ENCODE data around the gene RHBDD1. TPM values are rescaled to one million over a fixed set of nuclear protein-coding genes. Genes with fewer than 3 reads are reported as not detected.

Gene RHBDD1
- total RNA-seq, 3 donors from 2014 or later (not counting 1 experiment from before 2014, with no cell fraction given), result 33.7 to 49.7 (median 47.7) TPM

DNA sequence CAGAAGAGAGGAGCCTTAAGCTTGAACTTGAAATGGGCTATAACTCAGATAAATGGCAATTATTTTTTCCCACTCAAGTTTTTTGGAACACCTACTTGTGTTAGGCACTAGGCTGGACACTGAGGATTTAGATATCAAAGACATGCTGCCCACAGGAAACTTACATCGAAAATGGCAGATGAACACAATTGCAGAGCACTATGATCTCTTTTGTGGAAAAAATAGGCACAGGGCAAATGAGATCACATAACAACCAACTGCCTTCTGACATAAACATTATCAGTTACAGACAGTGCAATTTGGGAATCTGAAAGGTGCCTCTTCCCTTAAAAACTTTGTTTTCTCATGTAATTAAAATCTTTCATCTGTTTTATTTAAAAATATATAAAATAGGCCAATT lies 32.4 kb upstream of the RHBDD1 start:
- WGBS (ENCODE audit: insufficient coverage), result 79% methylated on average over 1 of the region's 1 CpG
- Mint-ChIP-seq H3K9me3 (no peaks in the 10 kb centered on the region), H3K27me3 (ENCODE audit: low read depth in 2 of 2) (peaks cover 39 to 62% of the 10 kb centered on the region in 2 donors), H3K4me3 (no peak overlapping the region), H3K36me3 (no peaks in the 10 kb centered on the region), H3K27ac (no peak overlapping the region), H3K4me1 (peaks cover 9 to 19% of the 10 kb centered on the region in 2 donors)
- Histone ChIP-seq H3K4me1 (ENCODE audit: control insufficient read depth, insufficient read depth, low read length) (peaks cover 27% of the 10 kb centered on the region), H3K27me3 (ENCODE audit: control insufficient read depth, insufficient read depth, low read length) (peaks cover 30% of the 10 kb centered on the region), H3K27ac (ENCODE audit: low read length) (no peak overlapping the region), H3K36me3 (ENCODE audit: control insufficient read depth, insufficient read depth, low read length) (no peaks in the 10 kb centered on the region), H3K9me3 (ENCODE audit: control insufficient read depth, insufficient read depth, low read length) (no peaks in the 10 kb centered on the region), H3K4me3 (ENCODE audit: low read length) (no peak overlapping the region)
- TF ChIP-seq, protein P1, sequence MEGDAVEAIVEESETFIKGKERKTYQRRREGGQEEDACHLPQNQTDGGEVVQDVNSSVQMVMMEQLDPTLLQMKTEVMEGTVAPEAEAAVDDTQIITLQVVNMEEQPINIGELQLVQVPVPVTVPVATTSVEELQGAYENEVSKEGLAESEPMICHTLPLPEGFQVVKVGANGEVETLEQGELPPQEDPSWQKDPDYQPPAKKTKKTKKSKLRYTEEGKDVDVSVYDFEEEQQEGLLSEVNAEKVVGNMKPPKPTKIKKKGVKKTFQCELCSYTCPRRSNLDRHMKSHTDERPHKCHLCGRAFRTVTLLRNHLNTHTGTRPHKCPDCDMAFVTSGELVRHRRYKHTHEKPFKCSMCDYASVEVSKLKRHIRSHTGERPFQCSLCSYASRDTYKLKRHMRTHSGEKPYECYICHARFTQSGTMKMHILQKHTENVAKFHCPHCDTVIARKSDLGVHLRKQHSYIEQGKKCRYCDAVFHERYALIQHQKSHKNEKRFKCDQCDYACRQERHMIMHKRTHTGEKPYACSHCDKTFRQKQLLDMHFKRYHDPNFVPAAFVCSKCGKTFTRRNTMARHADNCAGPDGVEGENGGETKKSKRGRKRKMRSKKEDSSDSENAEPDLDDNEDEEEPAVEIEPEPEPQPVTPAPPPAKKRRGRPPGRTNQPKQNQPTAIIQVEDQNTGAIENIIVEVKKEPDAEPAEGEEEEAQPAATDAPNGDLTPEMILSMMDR (IDR thresholded peaks at IDR 0.05), result no peak
- DNase-seq, result no peak
- intact Hi-C loops (cut with micrococcal nuclease), result no loop called here
- ATAC-seq, result no peak

DNA sequence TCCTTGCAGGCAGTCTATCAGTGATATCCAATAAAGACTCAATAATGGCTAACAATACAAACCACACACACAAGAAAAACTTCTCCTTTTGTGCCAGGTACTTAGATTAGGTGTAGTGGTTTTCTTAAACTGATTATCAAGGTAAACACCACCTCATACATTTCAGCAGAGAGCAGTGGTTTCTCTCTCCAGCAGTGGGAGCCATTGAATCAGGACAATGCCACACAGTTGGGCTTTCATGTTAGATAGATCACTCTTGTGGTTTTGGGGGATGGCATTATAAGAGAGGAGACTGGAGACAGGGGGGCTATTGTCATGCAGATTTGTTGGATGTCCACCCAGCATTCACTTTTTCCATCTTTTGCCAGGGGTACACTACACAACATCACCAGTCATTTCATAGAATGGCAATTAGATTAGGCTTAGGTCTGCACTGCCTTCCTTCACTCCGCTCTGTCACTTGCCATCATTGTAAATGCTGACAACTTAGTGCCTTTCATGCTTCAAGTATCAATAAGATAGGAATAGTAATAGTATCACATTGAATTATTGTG lies 22.6 kb upstream of the RHBDD1 start:
- 88% methylated on average over 1 of the region's 1 CpG for WGBS (ENCODE audit: insufficient coverage)
- peaks cover 10% of the 10 kb centered on the region for H3K27me3 ChIP-seq (ENCODE audit: control insufficient read depth, insufficient read depth, low read length)
- peaks cover 32 to 56% of the 10 kb centered on the region in 2 donors for H3K27me3 Mint-ChIP-seq (ENCODE audit: low read depth in 2 of 2)
- H3K4me1 Mint-ChIP-seq, result no peaks in the 10 kb centered on the region
- no peaks in the 10 kb centered on the region for H3K9me3 Mint-ChIP-seq
- no peak for ATAC-seq
- H3K4me3 ChIP-seq (ENCODE audit: low read length), result no peak overlapping the region
- intact Hi-C loops (cut with micrococcal nuclease), result no loop called here
- H3K36me3 ChIP-seq (ENCODE audit: control insufficient read depth, insufficient read depth, low read length), result no peaks in the 10 kb centered on the region
- H3K4me3 Mint-ChIP-seq, result no peak overlapping the region
- H3K27ac ChIP-seq (ENCODE audit: low read length), result no peak overlapping the region
- H3K9me3 ChIP-seq (ENCODE audit: control insufficient read depth, insufficient read depth, low read length), result no peaks in the 10 kb centered on the region
- no peak overlapping the region for H3K27ac Mint-ChIP-seq
- no peaks in the 10 kb centered on the region for H3K36me3 Mint-ChIP-seq
- no peaks in the 10 kb centered on the region for H3K4me1 ChIP-seq (ENCODE audit: control insufficient read depth, insufficient read depth, low read length)
- TF ChIP-seq, protein P1 (IDR thresholded peaks at IDR 0.05), result no peak
- DNase-seq, result peak in 1 of 2 donors; percentile 30

DNA sequence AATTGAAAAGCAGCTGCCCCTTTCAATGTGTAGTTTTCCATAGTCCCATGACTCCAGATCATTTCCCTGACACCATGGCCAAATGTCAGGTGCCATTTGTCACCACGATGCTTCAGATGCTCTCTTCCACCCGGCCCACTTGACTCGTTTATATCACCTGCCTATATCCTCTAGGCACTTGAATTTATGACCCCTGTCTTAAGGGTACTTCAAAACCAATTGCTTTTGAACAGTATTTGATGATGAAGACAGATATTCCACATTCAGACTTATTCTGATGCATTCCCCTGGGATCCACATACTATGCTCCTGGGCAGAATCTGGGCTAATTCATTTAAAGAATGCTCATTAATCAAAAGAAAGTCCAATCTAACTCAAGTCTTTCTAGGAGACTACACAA lies 16.9 kb upstream of the RHBDD1 start:
- TF ChIP-seq, protein P1 (IDR thresholded peaks at IDR 0.05), result no peak
- Mint-ChIP-seq H3K4me1 (no peaks in the 10 kb centered on the region), H3K4me3 (no peak overlapping the region), H3K36me3 (no peaks in the 10 kb centered on the region), H3K27me3 (ENCODE audit: low read depth in 2 of 2) (peaks cover 23 to 38% of the 10 kb centered on the region in 2 donors), H3K9me3 (no peaks in the 10 kb centered on the region), H3K27ac (no peak overlapping the region)
- ATAC-seq, result no peak
- WGBS (ENCODE audit: insufficient coverage), result 68% methylated on average over 3 of the region's 3 CpGs
- intact Hi-C loops (cut with micrococcal nuclease), result no loop called here
- H3K27ac ChIP-seq (ENCODE audit: low read length), result no peak overlapping the region
- no peak for DNase-seq
- H3K4me3 ChIP-seq (ENCODE audit: low read length), result no peak overlapping the region
- H3K36me3 ChIP-seq (ENCODE audit: control insufficient read depth, insufficient read depth, low read length), result no peaks in the 10 kb centered on the region
- H3K27me3 ChIP-seq (ENCODE audit: control insufficient read depth, insufficient read depth, low read length), result no peaks in the 10 kb centered on the region
- H3K4me1 ChIP-seq (ENCODE audit: control insufficient read depth, insufficient read depth, low read length), result no peaks in the 10 kb centered on the region
- H3K9me3 ChIP-seq (ENCODE audit: control insufficient read depth, insufficient read depth, low read length), result no peaks in the 10 kb centered on the region

DNA sequence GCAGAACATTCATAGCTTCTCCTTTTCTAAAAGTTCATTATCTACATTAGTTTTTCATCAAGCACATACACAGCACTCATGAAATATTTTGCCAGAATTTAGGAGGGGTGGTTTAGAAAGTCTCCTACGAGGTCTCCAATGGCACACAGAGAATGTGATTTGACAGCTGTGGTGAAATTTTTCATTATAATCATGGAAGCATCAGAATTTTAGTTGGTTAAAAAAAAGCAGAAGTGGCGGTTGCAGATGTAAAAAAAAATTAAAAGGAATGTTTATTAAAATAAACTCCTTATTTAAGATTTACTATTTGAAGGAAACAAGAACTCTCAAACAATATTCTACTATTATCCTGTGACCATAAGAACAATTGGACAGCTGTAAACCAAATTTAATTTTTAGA lies 10.8 kb upstream of the RHBDD1 start:
- Mint-ChIP-seq H3K36me3 (no peaks in the 10 kb centered on the region), H3K27me3 (ENCODE audit: low read depth in 2 of 2) (peaks cover 5 to 8% of the 10 kb centered on the region in 2 donors), H3K27ac (no peak overlapping the region), H3K9me3 (no peaks in the 10 kb centered on the region), H3K4me3 (no peak overlapping the region), H3K4me1 (no peaks in the 10 kb centered on the region)
- H3K4me3 ChIP-seq (ENCODE audit: low read length), result no peak overlapping the region
- no peaks in the 10 kb centered on the region for H3K27me3 ChIP-seq (ENCODE audit: control insufficient read depth, insufficient read depth, low read length)
- TF ChIP-seq, protein P1 (IDR thresholded peaks at IDR 0.05), result no peak
- ATAC-seq (no peak), DNase-seq (no peak)
- no peaks in the 10 kb centered on the region for H3K36me3 ChIP-seq (ENCODE audit: control insufficient read depth, insufficient read depth, low read length)
- H3K9me3 ChIP-seq (ENCODE audit: control insufficient read depth, insufficient read depth, low read length), result no peaks in the 10 kb centered on the region
- no peak overlapping the region for H3K27ac ChIP-seq (ENCODE audit: low read length)
- no peaks in the 10 kb centered on the region for H3K4me1 ChIP-seq (ENCODE audit: control insufficient read depth, insufficient read depth, low read length)
- intact Hi-C loops (cut with micrococcal nuclease), result no loop called here
- WGBS (ENCODE audit: insufficient coverage), result 7% methylated on average over 1 of the region's 2 CpGs

Measured in natural killer cell (primary cell).